ENCODE data around the gene ENOX2.

GRCh38 chrX:130874751-130875150 is 28.3 kb downstream of the ENOX2 start:
- TF ChIP-seq POLR2AphosphoS5 (IDR thresholded peaks at IDR 0.05) (no peak), CTCF (IDR thresholded peaks at IDR 0.05) (no peak), POLR2A (IDR thresholded peaks at IDR 0.05) (no peak), EP300 (IDR thresholded peaks at IDR 0.05) (no peak)

Measured in upper lobe of left lung (tissue), 4 donors.